ENCODE measurements around the gene CUL5. TPM values are rescaled to one million over a fixed set of nuclear protein-coding genes. Genes with fewer than 3 reads are reported as not detected.

Gene CUL5
- total RNA-seq, 1 donor from 2014 or later: 6.0 TPM

DNA sequence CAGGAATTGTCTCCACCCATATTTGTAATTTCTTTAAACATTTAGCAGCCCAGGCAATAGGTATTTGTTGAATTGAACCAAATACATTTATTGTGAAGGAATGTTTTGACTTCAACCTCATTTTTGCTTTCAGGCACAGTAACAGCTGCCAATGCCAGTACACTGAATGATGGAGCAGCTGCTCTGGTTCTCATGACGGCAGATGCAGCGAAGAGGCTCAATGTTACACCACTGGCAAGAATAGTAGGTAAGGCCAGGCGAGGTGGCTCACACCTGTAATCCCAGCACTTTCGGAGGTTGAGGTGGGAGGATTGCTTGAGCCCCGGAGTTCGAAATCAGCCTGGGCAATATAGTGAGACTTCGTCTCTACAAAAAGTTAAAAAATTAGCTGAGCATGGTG is 133.6 kb downstream of the CUL5 start:
- intact Hi-C loops (cut with DNase I): no loop called here
- Histone ChIP-seq H3K27me3 (no peaks in the 10 kb centered on the region), H3K4me1 (no peaks in the 10 kb centered on the region), H3K4me3 (no peak overlapping the region), H3K27ac (no peak overlapping the region), H3K9me3 (no peaks in the 10 kb centered on the region), H3K36me3 (peaks cover 75 to 91% of the 10 kb centered on the region in 2 donors)
- no peak for DNase-seq (ENCODE audit: low spot score in 2 of 2)
- TF ChIP-seq, protein P1, sequence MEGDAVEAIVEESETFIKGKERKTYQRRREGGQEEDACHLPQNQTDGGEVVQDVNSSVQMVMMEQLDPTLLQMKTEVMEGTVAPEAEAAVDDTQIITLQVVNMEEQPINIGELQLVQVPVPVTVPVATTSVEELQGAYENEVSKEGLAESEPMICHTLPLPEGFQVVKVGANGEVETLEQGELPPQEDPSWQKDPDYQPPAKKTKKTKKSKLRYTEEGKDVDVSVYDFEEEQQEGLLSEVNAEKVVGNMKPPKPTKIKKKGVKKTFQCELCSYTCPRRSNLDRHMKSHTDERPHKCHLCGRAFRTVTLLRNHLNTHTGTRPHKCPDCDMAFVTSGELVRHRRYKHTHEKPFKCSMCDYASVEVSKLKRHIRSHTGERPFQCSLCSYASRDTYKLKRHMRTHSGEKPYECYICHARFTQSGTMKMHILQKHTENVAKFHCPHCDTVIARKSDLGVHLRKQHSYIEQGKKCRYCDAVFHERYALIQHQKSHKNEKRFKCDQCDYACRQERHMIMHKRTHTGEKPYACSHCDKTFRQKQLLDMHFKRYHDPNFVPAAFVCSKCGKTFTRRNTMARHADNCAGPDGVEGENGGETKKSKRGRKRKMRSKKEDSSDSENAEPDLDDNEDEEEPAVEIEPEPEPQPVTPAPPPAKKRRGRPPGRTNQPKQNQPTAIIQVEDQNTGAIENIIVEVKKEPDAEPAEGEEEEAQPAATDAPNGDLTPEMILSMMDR (IDR thresholded peaks at IDR 0.05): no peak

DNA sequence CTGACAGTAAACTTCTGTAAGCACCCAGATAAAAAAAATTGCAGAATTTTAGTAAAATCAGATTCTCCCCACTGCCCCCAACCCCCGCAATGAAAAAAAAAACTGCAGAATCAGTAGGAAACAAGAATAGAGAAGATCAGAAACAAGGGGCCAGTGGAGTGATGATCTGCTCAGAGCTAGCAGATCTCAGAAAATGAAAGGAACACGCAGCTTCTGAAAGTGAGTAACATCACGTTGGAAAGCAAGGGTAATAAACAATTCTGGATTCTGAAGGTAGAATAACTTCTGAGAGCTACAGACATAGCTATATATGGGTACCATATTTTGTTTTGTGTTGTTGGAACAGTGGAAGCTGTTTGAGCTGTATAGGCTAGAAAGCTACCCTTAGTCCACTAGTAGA is 135.9 kb downstream of the CUL5 start:
- intact Hi-C loops (cut with DNase I): no loop called here
- H3K9me3 ChIP-seq: no peaks in the 10 kb centered on the region
- TF ChIP-seq, protein P1 (IDR thresholded peaks at IDR 0.05): no peak
- no peak overlapping the region for H3K4me3 ChIP-seq
- no peaks in the 10 kb centered on the region for H3K4me1 ChIP-seq
- H3K27me3 ChIP-seq: no peaks in the 10 kb centered on the region
- no peak overlapping the region for H3K27ac ChIP-seq
- no peak for DNase-seq (ENCODE audit: low spot score in 2 of 2)
- H3K36me3 ChIP-seq: peaks cover 83 to 95% of the 10 kb centered on the region in 2 donors

DNA sequence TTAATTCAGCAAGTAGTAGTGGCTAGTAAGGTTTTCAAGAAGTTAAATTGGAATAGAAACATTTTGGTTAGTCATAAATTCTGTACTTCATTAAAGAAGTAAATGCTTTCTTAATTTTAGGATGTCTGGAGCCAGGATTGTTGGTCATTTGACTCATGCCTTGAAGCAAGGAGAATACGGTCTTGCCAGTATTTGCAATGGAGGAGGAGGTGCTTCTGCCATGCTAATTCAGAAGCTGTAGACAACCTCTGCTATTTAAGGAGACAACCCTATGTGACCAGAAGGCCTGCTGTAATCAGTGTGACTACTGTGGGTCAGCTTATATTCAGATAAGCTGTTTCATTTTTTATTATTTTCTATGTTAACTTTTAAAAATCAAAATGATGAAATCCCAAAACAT is 138.5 kb downstream of the CUL5 start:
- intact Hi-C loops (cut with DNase I): no loop called here
- H3K4me3 ChIP-seq: no peak overlapping the region
- H3K27ac ChIP-seq: no peak overlapping the region
- H3K4me1 ChIP-seq: no peaks in the 10 kb centered on the region
- TF ChIP-seq, protein P1 (IDR thresholded peaks at IDR 0.05): no peak
- DNase-seq (ENCODE audit: low spot score in 2 of 2): no peak
- peaks cover 82 to 96% of the 10 kb centered on the region in 2 donors for H3K36me3 ChIP-seq
- no peaks in the 10 kb centered on the region for H3K27me3 ChIP-seq
- no peaks in the 10 kb centered on the region for H3K9me3 ChIP-seq

DNA sequence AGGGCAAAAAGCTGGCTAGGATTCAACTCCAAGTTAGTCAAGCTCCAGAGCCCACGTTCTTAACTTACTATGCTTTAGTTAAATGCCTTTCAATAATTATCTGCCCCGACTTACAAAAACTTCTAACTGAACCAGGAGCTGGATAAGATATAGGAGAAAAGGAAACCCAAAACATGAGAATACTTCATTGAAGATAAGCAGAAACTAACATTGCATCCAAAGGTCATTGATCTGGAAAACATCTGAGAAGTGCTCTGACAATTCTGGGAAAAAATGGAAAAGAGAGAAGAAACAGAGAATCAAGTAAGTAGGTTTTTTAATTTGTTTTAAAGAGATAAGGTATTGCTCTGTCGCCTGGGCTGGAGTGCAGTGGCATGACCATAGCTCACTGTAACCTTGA is 139.9 kb downstream of the CUL5 start:
- no peaks in the 10 kb centered on the region for H3K4me1 ChIP-seq
- no peak overlapping the region for H3K27ac ChIP-seq
- intact Hi-C loops (cut with DNase I): no loop called here
- H3K27me3 ChIP-seq: no peaks in the 10 kb centered on the region
- H3K9me3 ChIP-seq: no peaks in the 10 kb centered on the region
- peaks cover 73 to 83% of the 10 kb centered on the region in 2 donors for H3K36me3 ChIP-seq
- TF ChIP-seq, protein P1 (IDR thresholded peaks at IDR 0.05): no peak
- H3K4me3 ChIP-seq: no peak overlapping the region
- DNase-seq (ENCODE audit: low spot score in 2 of 2): no peak

DNA sequence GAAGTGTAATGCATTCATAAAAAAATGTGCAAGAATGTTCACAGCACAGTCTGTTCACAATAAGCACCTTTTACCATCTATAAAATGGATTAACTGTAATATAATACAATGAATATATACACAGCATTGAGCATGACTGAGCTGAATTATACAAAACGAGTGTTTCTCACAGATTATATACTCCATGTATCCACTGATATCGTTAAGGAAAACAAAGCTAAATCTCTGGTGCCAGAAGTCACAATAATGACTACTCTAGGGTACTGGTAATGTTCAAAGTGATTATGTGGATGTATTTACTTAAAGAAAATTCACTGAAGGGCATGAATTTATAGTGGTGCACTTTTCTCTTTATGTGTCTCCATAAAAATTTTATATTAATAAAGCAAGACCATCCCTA is 145.9 kb downstream of the CUL5 start:
- no peaks in the 10 kb centered on the region for H3K27me3 ChIP-seq
- H3K9me3 ChIP-seq: no peaks in the 10 kb centered on the region
- peaks cover 28 to 44% of the 10 kb centered on the region in 2 donors for H3K36me3 ChIP-seq
- H3K4me3 ChIP-seq: no peak overlapping the region
- intact Hi-C loops (cut with DNase I): no loop called here
- no peak for DNase-seq (ENCODE audit: low spot score in 2 of 2)
- H3K27ac ChIP-seq: no peak overlapping the region
- TF ChIP-seq, protein P1 (IDR thresholded peaks at IDR 0.05): no peak
- no peaks in the 10 kb centered on the region for H3K4me1 ChIP-seq

Other genes starting within 250 kb of the CUL5 start
- 5.4 TPM for gene SLC35F2, start 150.1 kb upstream of the CUL5 start, total RNA-seq
- gene RAB39A, start 80.5 kb upstream of the CUL5 start, total RNA-seq: not detected
- 187 TPM for gene ACAT1, start 112.7 kb downstream of the CUL5 start, total RNA-seq
- 2.0 TPM for gene NPAT, start 213.7 kb downstream of the CUL5 start, total RNA-seq
- gene ATM, start 214.2 kb downstream of the CUL5 start, total RNA-seq: 16.0 TPM

Data from ascending aorta (tissue), 2 donors.